ENCODE measurements around the gene SLC35B2.

The SLC35B2 gene

GRCh38 chr6:44257753-44258324, 511 bp upstream of the SLC35B2 start:
- H3K4me1 ChIP-seq (ENCODE audit: control insufficient read depth in 1 of 2, insufficient read depth in 1 of 2, low read depth in 1 of 2, low read length in 1 of 2), result peaks cover 23 to 25% of the 10 kb centered on the region in 2 experiments
- H3K27ac ChIP-seq, result peak overlapping the region; percentile 36
- peaks cover 47% of the 10 kb centered on the region for H3K36me3 ChIP-seq
- H3K9me3 ChIP-seq, result no peaks in the 10 kb centered on the region
- peaks cover 7% of the 10 kb centered on the region for H3K27me3 ChIP-seq
- no peak for TF ChIP-seq CTCF (IDR thresholded peaks at IDR 0.05)
- peak overlapping the region; percentile 67 to 84 for H3K4me3 ChIP-seq (ENCODE audit: low read depth in 1 of 2, low read length in 1 of 2)

DNA sequence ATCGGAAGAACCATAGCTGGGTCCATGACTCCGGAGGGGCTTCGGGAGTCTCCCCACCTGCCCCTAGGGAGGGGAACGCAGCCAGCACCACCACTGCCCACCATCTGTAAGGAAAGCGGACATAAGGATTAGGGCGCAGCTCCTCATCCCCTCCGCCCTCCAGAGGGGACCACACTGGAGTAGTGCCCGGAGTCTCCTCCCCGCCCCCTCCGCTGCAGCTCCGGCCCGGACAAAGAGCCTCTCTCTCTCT, 628 bp downstream of the SLC35B2 start:
- no peaks in the 10 kb centered on the region for H3K9me3 ChIP-seq
- H3K27me3 ChIP-seq, result peaks cover 7% of the 10 kb centered on the region
- H3K36me3 ChIP-seq, result peaks cover 55% of the 10 kb centered on the region
- peak overlapping the region; percentile 18 for H3K27ac ChIP-seq
- no peak for TF ChIP-seq CTCF (IDR thresholded peaks at IDR 0.05)
- H3K4me1 ChIP-seq (ENCODE audit: control insufficient read depth in 1 of 2, insufficient read depth in 1 of 2, low read depth in 1 of 2, low read length in 1 of 2), result peaks cover 16 to 17% of the 10 kb centered on the region in 2 experiments
- H3K4me3 ChIP-seq (ENCODE audit: low read depth in 1 of 2, low read length in 1 of 2), result peak overlapping the region; percentile 67 to 84

GRCh38 chr6:44255871-44256774, 1.2 kb downstream of the SLC35B2 start:
- peaks cover 7% of the 10 kb centered on the region for H3K27me3 ChIP-seq
- H3K36me3 ChIP-seq, result peaks cover 56% of the 10 kb centered on the region
- peak overlapping the region; percentile 18 for H3K27ac ChIP-seq
- no peak for TF ChIP-seq CTCF (IDR thresholded peaks at IDR 0.05)
- no peaks in the 10 kb centered on the region for H3K9me3 ChIP-seq
- peaks cover 16 to 17% of the 10 kb centered on the region in 2 experiments for H3K4me1 ChIP-seq (ENCODE audit: control insufficient read depth in 1 of 2, insufficient read depth in 1 of 2, low read depth in 1 of 2, low read length in 1 of 2)
- peak overlapping the region; percentile 67 to 84 for H3K4me3 ChIP-seq (ENCODE audit: low read depth in 1 of 2, low read length in 1 of 2)

DNA sequence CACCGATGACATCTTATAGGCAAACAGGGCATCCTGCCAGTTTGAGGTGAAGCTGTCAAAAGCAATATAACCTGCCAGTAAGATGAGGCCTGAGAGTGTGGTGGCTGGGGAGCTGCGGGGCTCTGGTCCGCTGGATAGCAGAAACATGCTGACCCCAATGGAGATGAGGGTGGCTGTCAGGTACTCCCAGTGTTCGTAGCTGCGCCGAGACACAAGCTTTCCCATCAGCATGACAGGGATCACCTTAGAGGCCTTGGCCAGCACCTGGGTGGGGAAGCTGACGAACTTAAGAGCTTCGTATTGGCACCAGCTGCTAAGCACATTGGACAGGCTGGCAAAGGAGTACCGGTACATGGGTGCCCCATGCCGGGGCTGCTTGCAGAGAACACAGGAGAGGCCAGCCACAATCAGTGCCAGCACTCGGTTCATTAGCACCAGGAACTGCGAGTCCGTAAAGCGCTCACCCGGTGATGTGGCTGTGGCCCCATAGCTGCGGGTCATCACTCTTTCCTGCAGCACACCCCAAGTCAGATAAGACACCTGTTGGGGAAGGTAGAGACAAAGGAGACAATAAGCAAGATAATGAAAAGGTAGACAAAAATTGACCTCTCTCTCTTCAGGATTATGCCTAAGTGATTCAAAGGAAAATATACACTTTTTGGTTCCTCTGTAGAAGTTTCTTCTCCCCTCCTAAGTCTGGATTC, 2.1 kb downstream of the SLC35B2 start:
- Histone ChIP-seq H3K4me1 (ENCODE audit: control insufficient read depth in 1 of 2, insufficient read depth in 1 of 2, low read depth in 1 of 2, low read length in 1 of 2) (peaks cover 16 to 17% of the 10 kb centered on the region in 2 experiments), H3K27me3 (peaks cover 7% of the 10 kb centered on the region), H3K27ac (no peak overlapping the region), H3K36me3 (peaks cover 62% of the 10 kb centered on the region), H3K4me3 (ENCODE audit: low read depth in 1 of 2, low read length in 1 of 2) (no peak overlapping the region), H3K9me3 (no peaks in the 10 kb centered on the region)
- TF ChIP-seq CTCF (IDR thresholded peaks at IDR 0.05), result no peak

DNA sequence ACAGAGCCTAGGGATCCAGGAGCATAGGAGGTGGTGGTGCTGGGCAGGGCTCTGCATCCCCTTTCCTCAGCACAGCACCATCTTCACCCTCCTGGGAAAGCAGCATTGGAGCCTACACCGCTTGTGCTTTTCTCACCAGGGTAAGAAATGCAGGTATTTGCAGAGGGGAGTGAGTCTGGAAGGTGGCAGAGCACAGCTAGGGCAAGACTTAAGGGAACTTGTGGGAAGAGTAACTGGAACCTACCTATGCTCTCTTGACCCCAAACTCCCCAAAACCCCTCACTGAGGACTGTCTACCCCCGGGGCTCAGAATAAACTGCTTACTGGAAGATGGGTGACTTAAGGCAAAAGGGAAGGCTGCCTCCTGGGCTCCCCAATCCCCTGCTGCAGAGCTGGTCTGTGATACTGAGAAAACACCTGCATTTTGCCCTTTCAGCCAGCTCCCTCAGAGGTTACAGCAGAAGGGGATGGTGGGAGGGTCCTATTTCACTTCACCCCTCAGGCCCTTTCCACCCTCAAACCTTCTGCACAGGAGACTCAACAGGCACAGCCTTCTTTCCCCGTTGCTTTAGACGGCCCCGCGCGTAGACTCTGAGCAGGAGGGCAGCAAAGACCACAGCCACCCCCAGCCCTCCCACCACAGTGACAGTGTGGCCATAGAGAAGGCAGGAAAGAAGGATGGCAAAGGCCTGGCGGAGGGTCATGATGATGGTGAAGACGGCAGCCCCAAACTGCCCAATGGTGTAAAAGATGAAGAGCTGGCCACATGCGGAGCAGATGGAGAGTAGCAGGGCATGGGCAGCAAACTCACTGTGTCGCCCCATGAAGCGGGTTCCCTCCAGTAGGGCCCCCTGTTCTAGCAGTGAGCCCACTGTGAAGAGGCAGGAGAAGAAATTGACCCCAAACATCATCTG, 2.9 kb downstream of the SLC35B2 start:
- Histone ChIP-seq H3K36me3 (peaks cover 54% of the 10 kb centered on the region), H3K27ac (no peak overlapping the region)

More for the DNA sequence above, 2.9 kb downstream of the SLC35B2 start:
- peaks cover 16 to 17% of the 10 kb centered on the region in 2 experiments for H3K4me1 ChIP-seq (ENCODE audit: control insufficient read depth in 1 of 2, insufficient read depth in 1 of 2, low read depth in 1 of 2, low read length in 1 of 2)
- no peaks in the 10 kb centered on the region for H3K9me3 ChIP-seq
- H3K27me3 ChIP-seq, result peaks cover 7% of the 10 kb centered on the region
- no peak overlapping the region for H3K4me3 ChIP-seq (ENCODE audit: low read depth in 1 of 2, low read length in 1 of 2)
- TF ChIP-seq CTCF (IDR thresholded peaks at IDR 0.05), result no peak

Data from neutrophil (primary cell).